GM12875 (cell line): Measurements from ENCODE around the gene LEAP2.

Source experiments
- H3K4me3 ChIP-seq: one replicate; pipeline ENCODE4 v1.5.1; 2011; ENCODE audit warnings: low read depth, low read length, control low read depth
- CTCF ChIP-seq: IDR thresholded peaks from 2 replicates; pipeline ENCODE4 v1.5.1; 2011; ENCODE audit warnings: low read depth, mild to moderate bottlenecking, control low read depth, inconsistent platforms, low read length, moderate library complexity, borderline replicate concordance; ENCODE audit not compliant: insufficient read depth

Gene LEAP2

GRCh38 chr5:132868754-132869153, 4.7 kb upstream of the LEAP2 start:
- no peak for TF ChIP-seq CTCF
- no peak overlapping the region for H3K4me3 ChIP-seq

GRCh38 chr5:132870801-132871200, 2.7 kb upstream of the LEAP2 start:
- TF ChIP-seq CTCF, result no peak
- H3K4me3 ChIP-seq, result no peak overlapping the region

GRCh38 chr5:132871459-132872284, 1.8 kb upstream of the LEAP2 start:
- no peak for TF ChIP-seq CTCF

GRCh38 chr5:132872788-132873118, 715 bp upstream of the LEAP2 start:
- no peak for TF ChIP-seq CTCF
- H3K4me3 ChIP-seq, result no peak overlapping the region

More at GRCh38 chr5:132871459-132872284, 1.8 kb upstream of the LEAP2 start:
- no peak overlapping the region for H3K4me3 ChIP-seq

GRCh38 chr5:132873930-132874271, 433 bp downstream of the LEAP2 start:
- no peak for TF ChIP-seq CTCF

GRCh38 chr5:132876020-132876759, 2.7 kb downstream of the LEAP2 start:
- no peak for TF ChIP-seq CTCF
- H3K4me3 ChIP-seq, result no peak overlapping the region

More at GRCh38 chr5:132873930-132874271, 433 bp downstream of the LEAP2 start:
- no peak overlapping the region for H3K4me3 ChIP-seq

- no peak overlapping the region for H3K4me3 ChIP-seq
- no peak for TF ChIP-seq CTCF
These were observed 4.0 kb downstream of the LEAP2 start for GRCh38 chr5:132877466-132877865.
